ENCODE data around the gene UBASH3A. TPM values are rescaled to one million over a fixed set of nuclear protein-coding genes. Genes with fewer than 3 reads are reported as not detected.

The UBASH3A gene
- total RNA-seq, 1 experiment from 2014 or later, result 0.07 TPM

DNA sequence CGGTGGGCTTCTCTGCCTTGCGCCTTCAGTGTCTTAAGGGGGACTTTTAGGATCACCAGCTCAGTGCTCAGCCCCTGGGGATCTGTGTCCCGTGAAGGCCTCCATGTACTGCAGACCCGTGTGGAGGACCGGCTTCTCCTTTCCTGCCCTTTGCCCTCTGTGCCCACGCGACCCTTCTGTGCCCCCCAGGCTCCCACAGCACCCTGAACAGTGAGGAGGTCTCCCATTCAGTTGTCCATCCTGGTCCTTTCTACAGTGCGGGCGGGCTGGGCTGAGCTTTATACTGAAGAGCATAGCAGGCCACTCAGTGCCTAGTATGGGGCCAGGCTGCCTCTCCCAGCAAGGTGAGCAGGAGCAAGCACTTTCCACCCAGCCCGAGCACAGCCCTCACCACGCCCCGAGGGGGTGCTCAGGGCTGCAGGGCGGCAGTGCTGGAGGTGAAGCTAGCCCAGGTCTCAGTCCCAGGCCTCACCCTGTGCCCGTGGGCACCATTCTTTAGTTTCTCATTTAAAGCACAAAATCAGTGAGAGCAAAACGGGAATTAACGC lies 29.7 kb upstream of the UBASH3A start:
- ChIA-PET CTCF (interaction anchor here (1.8 kb wide), 1 partner anchor 12 kb away, joined by 5 read pairs; no protein-coding TSS in a partner anchor), RAD21 (ENCODE audit: low non-redundant PET in 1 of 2, low total read pairs in 2 of 2, uncharacterized antibody in 2 of 2, unreplicated experiment in 2 of 2) (no interaction called here), POLR2A (no interaction called here)
- intact Hi-C loops (cut with micrococcal nuclease), result no loop called here
- no peak overlapping the region for H3K4me2 ChIP-seq (ENCODE audit: low read length)
- H3K36me3 ChIP-seq (ENCODE audit: control insufficient read depth in 1 of 2, insufficient read depth in 2 of 2, low read length in 2 of 2), result no peaks in the 10 kb centered on the region
- H3K9ac ChIP-seq (ENCODE audit: low read length), result no peak overlapping the region
- BruUV-seq (replicated peaks), result no TSS peak
- no peaks in the 10 kb centered on the region for H3K79me2 ChIP-seq (ENCODE audit: insufficient read depth, low read length)
- ATAC-seq (no peak), DNase-seq (ENCODE audit: low read depth, low spot score) (no peak)
- TF ChIP-seq SRF (IDR thresholded peaks at IDR 0.05; ENCODE audit: low read depth) (no peak), JUND (IDR thresholded peaks at IDR 0.05) (no peak), YY1 (IDR thresholded peaks at IDR 0.05; ENCODE audit: extremely low read depth, insufficient replicate concordance, low read depth, low read length) (no peak), CBX3 (IDR thresholded peaks at IDR 0.05; ENCODE audit: low read depth) (no peak), SIN3A (IDR thresholded peaks at IDR 0.05; ENCODE audit: low read depth) (no peak), RAD21 (IDR thresholded peaks at IDR 0.05; ENCODE audit: low read depth) (no peak), POLR2A (IDR thresholded peaks at IDR 0.05; ENCODE audit: borderline replicate concordance, extremely low read depth, insufficient read depth, insufficient read length) (no peak), EZH2phosphoT487 (IDR thresholded peaks at IDR 0.05; ENCODE audit: borderline replicate concordance) (no peak), ELF1 (IDR thresholded peaks at IDR 0.05; ENCODE audit: borderline replicate concordance, low read depth) (no peak), CEBPB (IDR thresholded peaks at IDR 0.05; ENCODE audit: low read depth) (no peak), SP1 (IDR thresholded peaks at IDR 0.05; ENCODE audit: low read depth) (no peak), FOSL1 (IDR thresholded peaks at IDR 0.05; ENCODE audit: low read depth) (no peak), EZH2 (IDR thresholded peaks at IDR 0.05) (no peak), TCF7L2 (IDR thresholded peaks at IDR 0.05; ENCODE audit: borderline replicate concordance, extremely low read depth, insufficient read depth, insufficient read length) (no peak)
- TF ChIP-seq, protein P1, sequence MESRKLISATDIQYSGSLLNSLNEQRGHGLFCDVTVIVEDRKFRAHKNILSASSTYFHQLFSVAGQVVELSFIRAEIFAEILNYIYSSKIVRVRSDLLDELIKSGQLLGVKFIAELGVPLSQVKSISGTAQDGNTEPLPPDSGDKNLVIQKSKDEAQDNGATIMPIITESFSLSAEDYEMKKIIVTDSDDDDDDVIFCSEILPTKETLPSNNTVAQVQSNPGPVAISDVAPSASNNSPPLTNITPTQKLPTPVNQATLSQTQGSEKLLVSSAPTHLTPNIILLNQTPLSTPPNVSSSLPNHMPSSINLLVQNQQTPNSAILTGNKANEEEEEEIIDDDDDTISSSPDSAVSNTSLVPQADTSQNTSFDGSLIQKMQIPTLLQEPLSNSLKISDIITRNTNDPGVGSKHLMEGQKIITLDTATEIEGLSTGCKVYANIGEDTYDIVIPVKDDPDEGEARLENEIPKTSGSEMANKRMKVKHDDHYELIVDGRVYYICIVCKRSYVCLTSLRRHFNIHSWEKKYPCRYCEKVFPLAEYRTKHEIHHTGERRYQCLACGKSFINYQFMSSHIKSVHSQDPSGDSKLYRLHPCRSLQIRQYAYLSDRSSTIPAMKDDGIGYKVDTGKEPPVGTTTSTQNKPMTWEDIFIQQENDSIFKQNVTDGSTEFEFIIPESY (IDR thresholded peaks at IDR 0.05; ENCODE audit: extremely low read depth, insufficient replicate concordance, low read length), result no peak
- TF ChIP-seq, protein P2, sequence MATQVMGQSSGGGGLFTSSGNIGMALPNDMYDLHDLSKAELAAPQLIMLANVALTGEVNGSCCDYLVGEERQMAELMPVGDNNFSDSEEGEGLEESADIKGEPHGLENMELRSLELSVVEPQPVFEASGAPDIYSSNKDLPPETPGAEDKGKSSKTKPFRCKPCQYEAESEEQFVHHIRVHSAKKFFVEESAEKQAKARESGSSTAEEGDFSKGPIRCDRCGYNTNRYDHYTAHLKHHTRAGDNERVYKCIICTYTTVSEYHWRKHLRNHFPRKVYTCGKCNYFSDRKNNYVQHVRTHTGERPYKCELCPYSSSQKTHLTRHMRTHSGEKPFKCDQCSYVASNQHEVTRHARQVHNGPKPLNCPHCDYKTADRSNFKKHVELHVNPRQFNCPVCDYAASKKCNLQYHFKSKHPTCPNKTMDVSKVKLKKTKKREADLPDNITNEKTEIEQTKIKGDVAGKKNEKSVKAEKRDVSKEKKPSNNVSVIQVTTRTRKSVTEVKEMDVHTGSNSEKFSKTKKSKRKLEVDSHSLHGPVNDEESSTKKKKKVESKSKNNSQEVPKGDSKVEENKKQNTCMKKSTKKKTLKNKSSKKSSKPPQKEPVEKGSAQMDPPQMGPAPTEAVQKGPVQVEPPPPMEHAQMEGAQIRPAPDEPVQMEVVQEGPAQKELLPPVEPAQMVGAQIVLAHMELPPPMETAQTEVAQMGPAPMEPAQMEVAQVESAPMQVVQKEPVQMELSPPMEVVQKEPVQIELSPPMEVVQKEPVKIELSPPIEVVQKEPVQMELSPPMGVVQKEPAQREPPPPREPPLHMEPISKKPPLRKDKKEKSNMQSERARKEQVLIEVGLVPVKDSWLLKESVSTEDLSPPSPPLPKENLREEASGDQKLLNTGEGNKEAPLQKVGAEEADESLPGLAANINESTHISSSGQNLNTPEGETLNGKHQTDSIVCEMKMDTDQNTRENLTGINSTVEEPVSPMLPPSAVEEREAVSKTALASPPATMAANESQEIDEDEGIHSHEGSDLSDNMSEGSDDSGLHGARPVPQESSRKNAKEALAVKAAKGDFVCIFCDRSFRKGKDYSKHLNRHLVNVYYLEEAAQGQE (IDR thresholded peaks at IDR 0.05; ENCODE audit: low read depth), result no peak
- TF ChIP-seq, protein P3, sequence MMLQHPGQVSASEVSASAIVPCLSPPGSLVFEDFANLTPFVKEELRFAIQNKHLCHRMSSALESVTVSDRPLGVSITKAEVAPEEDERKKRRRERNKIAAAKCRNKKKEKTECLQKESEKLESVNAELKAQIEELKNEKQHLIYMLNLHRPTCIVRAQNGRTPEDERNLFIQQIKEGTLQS (IDR thresholded peaks at IDR 0.05), result no peak
- TF ChIP-seq, protein P4, sequence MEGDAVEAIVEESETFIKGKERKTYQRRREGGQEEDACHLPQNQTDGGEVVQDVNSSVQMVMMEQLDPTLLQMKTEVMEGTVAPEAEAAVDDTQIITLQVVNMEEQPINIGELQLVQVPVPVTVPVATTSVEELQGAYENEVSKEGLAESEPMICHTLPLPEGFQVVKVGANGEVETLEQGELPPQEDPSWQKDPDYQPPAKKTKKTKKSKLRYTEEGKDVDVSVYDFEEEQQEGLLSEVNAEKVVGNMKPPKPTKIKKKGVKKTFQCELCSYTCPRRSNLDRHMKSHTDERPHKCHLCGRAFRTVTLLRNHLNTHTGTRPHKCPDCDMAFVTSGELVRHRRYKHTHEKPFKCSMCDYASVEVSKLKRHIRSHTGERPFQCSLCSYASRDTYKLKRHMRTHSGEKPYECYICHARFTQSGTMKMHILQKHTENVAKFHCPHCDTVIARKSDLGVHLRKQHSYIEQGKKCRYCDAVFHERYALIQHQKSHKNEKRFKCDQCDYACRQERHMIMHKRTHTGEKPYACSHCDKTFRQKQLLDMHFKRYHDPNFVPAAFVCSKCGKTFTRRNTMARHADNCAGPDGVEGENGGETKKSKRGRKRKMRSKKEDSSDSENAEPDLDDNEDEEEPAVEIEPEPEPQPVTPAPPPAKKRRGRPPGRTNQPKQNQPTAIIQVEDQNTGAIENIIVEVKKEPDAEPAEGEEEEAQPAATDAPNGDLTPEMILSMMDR (IDR thresholded peaks at IDR 0.05 in 2 of 3, conservative IDR thresholded peaks at IDR 0.05 in 1 of 3; ENCODE audit: borderline replicate concordance in 1 of 3, insufficient read depth in 1 of 3, low read depth in 2 of 3, low read length in 2 of 3), result no peak
- no peaks in the 10 kb centered on the region for H4K20me1 ChIP-seq (ENCODE audit: insufficient read depth)
- 0 out of 2 replicates have a peak, but pooled peaks cover 3% of the 10 kb centered on the region for H3K27me3 ChIP-seq (ENCODE audit: insufficient read depth, low read length)
- no peaks in the 10 kb centered on the region for H3K9me3 ChIP-seq (ENCODE audit: control insufficient read depth in 1 of 2, insufficient read depth in 1 of 2, low read depth in 1 of 2, low read length in 2 of 2)
- H3K4me3 ChIP-seq (replicated peaks in 1 of 2; ENCODE audit: low read depth in 1 of 2, low read length in 2 of 2), result no peak overlapping the region
- H2AFZ ChIP-seq (ENCODE audit: low read depth, low read length, poor library complexity, severe bottlenecking), result no peak overlapping the region
- H3K4me1 ChIP-seq (ENCODE audit: control insufficient read depth in 1 of 2, insufficient read depth in 2 of 2, low read length in 2 of 2), result no peaks in the 10 kb centered on the region
- H3K27ac ChIP-seq (ENCODE audit: low read depth, low read length), result no peak overlapping the region
- H3K9me2 ChIP-seq (ENCODE audit: insufficient read depth), result no peaks in the 10 kb centered on the region

All from HCT116 (cell line).